Esophagus squamous epithelium (tissue), 4 donors: ENCODE measurements around the gene CCNI. TPM values are rescaled to one million over a fixed set of nuclear protein-coding genes. Genes with fewer than 3 reads are reported as not detected.

Experiments used
- total RNA-seq, 4 donors: library from RNA; depleted of rRNA; stranded (reverse); fragments of >200 nt; gene quantifications; one replicate each; pipeline ENCODE4 v1.1.0, GENCODE V29; 2016

The CCNI gene
- total RNA-seq, 4 donors from 2014 or later: 123 to 282 (median 159) TPM

Other genes starting within 250 kb of the CCNI start
- 10 to 100 TPM in 3 of 4 donors, 1 to 10 TPM in 1; 6.5 to 29.0 (median 19.0) TPM for gene SOWAHB, start 177.8 kb downstream of the CCNI start, total RNA-seq
- gene SEPTIN11, start 126.2 kb downstream of the CCNI start, total RNA-seq: 10 to 100 TPM; 10.4 to 56.6 (median 36.3) TPM
- 10 to 100 TPM; 39.2 to 70.8 (median 63.5) TPM for gene CCNG2, start 81.2 kb upstream of the CCNI start, total RNA-seq